Suppressor macrophage (primary cell): ENCODE results near the gene PINLYP.
"Not testable (repeated sequence)": the region's sequence is repeated elsewhere in the genome, so short reads cannot be mapped to it uniquely, and the experiment has no call there.

Experiments used
- DNase-seq, 4 experiments: peaks; one replicate each; pipeline ENCODE4 v3.0.0-alpha.2; 2020 to 2022
- total RNA-seq, 17 experiments: gene quantifications; one replicate each; lab custom pipeline; 2026; ENCODE audit warnings: mixed read lengths in 6 of 17, inconsistent platforms in 3 of 17; lab: John Stamatoyannopoulos, UW

PINLYP gene
- 0.44 to 5.6 (median 1.1) reads per million in 17 experiments for total RNA-seq

- peak; percentile 99 for DNase-seq
Measured at GRCh38 chr19:43575156-43575950, at the start of gene PINLYP, which contains the start of gene XRCC1. Gene PINLYP, plus strand, starts transcription at chr19:43575801. Its CDS starts 1,391 bp downstream, at chr19:43577192. Gene XRCC1, minus strand, starts transcription at chr19:43575527. Its CDS starts 69 bp downstream, at chr19:43575458.

DNA sequence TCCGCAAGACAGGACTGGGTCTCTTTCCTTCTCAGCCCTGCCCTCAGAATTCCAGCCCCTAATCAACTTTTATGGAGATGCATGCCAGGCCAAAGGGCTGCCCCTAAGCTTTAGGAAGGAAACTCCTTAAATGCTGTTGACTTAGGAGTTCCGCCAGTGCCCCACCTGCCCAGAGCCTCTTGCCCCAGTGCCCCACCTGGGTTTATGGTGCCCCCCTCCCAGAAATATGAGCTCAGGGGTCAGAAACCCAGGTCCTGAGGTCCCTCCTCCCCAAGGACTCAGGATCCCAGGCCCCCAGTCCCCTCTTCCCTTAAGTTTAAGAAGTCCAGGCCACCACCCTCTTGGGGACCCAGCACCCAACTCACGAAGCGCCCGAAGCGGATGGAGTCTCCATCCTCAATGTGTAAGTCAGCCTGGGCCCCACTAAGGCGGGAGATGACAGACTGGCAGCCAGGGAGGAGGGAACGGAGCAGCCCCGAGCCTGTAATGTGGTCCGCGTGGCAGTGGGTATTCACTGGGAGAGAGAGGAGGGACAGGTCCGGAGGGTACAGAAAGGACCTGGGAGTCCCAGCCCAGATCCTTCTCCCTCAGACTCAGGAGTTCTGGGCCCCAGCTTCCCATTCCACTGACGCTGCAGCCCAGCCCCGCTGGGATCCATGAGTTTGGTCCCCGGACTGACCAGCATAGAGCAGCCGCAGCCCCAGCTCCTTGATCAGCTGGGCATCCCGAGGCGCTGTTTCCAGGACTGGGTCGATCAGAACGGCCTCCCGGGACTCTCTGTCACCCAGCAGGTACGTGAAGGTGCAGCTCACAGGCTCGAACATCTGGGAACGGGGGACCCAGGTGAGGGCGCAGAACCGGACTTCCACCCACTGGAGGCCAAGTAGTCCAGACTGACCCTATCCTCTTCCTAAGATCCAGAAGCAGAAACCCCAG lies 49.5 kb upstream of the PINLYP start:
- DNase-seq = peak; percentile 13 to 41 (median 26)

DNA sequence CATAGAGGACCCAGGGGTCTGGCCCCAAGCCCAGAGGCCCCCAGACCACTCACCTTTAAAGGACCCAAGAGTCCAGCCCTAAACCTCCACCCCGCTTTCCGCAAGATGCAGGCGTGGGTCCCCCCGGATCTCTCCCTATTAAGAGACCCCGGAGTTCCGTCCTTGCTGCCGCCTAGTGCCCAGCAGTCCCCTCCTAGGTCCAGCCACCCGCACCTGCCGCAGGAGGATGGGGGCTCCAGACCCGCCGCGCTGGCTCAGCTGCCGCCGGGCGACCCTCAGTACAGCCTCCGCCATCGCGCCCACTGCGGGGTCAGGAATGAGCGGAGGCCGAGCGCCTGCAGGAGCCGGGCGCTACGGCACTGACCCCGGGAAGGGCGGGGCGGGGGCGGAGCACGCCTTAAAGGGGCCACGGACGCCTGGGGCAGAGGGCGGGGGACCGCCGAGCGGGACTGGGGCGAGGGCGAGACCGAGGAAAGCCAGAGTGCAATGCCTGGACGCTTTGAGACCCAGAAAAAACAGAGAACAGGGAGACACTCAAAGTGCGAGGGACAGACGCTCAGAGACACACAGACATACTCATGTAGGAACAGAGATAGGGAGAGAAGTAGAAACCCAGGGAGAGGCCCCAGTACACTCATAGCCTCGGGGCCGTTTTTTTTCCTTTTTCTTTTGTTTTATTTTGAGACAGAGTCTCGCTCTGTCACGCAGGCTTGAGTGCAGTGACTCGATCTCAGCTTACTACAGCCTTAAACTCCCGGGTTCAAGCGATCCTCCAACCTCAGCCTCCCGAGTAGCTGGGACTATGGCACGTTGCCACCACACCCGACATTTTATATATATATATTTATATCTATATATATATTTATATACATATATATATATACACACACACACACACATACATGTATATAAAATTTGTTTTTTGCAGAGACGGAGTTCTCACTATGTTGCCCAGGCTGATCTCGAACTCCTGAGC lies 48.4 kb upstream of the PINLYP start, which contains the start of gene ETHE1:
Gene ETHE1, minus strand, starts transcription at position 318 of the 976 bp plus-strand sequence. Its CDS starts 24 bp downstream, at position 294.
- peak; percentile 68 to 92 (median 84) for DNase-seq

DNA sequence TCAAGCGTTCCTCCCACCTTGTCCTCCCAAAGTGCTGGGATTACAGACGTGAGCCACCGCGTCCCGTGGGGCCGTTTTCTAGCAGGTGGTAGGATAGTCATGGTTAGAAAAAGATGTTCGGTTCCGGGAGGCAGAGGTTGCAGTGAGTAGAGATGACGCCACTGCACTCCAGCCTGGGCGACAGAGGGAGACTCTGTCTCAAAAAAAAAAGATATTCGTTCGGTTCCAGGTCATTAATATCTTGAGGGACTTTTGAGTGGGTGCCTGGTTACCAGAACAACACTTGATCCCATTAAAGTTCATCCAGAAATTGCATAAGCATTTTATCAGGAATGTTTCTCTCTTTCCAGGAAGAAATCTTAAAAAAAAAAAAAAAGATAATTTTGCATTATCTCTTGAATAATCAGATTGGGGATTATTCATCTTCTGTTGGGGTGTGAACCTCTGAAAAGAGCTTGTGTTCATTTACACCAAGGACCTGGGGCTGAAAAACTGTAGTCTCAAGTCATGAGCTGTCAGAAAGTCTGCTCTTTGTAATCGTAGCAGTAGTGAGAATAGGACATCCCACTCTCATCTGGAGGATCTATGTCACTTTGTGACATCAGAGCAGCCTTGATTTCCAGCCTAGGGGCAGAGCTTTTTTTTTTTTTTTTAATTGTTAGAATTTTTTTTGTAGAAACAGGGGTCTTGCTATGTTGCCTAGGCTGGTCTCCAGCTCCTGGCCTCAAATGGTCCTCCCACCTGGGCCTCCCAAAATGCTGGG lies 47.6 kb upstream of the PINLYP start:
- peak in 1 of 4 experiments; percentile 15 for DNase-seq

- DNase-seq = no peak
Measured at GRCh38 chr19:43532571-43532961, 43.0 kb upstream of the PINLYP start.

DNA sequence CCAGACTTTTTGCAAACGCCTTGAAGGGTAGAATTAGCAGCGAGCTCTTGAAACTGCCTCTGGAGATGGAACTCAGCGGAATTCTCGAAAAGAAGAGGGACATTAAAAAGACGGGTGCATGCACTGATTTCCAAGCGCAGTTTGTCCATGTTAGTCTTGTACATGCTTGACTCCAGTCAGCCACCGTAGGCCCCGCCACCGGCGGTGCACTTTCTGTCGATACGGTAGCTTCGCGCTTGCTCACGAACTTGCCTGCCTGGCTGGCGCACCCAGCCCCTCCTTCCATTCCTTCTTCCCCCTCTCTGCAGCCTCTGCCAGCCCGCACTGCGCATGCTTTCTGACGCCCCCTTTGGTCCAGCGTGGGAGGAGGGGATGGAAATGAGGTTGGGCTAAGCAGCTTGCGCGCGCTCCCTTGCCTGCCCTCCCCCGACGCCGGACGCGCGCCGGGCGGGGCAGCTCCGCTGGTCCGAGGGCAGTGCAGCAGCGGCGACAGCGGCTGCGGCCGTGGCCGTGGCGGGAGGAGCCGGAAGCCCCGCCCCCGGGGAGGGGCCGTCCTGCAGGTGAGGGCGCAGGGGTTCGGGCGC lies 42.5 kb upstream of the PINLYP start, which contains the start of gene ZNF575:
Gene ZNF575, plus strand, starts transcription at position 227 of the 584 bp plus-strand sequence. CDS start 1,235 bp downstream, outside the sequence.
- peak; percentile 93 to 97 (median 96) for DNase-seq

DNA sequence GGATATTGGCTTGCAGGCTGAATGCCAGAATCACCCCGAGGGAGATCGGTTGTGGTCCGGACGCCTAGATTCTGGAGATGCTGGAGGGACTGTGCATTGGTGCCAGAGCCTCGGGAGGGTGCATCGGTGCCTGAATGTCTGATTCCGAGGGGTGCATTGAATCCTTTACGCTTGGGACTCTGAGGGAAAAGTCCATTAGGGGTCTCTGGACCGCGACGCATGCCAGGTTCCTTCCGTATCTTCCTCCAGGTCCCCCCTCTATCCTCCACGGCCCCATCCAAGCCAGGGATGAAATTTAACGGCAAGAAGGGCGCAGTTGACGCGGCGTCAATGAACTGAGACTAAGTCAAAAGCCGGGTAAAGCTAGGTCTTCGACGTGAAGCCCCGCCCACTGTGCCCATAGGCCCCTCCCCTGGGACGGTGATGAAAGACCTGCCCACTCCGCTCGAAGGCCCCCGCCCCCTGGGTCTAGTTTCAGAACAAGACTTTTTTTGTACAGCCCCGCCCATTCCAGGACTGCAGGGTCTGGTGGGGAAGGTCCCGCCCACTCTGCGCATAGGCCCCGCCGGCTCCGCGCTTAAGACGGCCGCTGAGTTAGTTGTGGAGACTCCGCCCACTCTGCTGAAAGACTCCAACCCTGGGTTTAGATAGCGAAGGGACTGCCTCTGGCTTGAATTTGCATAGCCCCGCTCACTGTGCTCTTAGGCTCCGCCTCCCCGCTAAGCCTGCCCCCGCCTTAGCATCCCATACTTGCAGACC lies 41.9 kb upstream of the PINLYP start:
- peak; percentile 95 to 98 (median 96) for DNase-seq

GRCh38 chr19:43534305-43534815 lies 41.2 kb upstream of the PINLYP start:
- DNase-seq = no peak

DNA sequence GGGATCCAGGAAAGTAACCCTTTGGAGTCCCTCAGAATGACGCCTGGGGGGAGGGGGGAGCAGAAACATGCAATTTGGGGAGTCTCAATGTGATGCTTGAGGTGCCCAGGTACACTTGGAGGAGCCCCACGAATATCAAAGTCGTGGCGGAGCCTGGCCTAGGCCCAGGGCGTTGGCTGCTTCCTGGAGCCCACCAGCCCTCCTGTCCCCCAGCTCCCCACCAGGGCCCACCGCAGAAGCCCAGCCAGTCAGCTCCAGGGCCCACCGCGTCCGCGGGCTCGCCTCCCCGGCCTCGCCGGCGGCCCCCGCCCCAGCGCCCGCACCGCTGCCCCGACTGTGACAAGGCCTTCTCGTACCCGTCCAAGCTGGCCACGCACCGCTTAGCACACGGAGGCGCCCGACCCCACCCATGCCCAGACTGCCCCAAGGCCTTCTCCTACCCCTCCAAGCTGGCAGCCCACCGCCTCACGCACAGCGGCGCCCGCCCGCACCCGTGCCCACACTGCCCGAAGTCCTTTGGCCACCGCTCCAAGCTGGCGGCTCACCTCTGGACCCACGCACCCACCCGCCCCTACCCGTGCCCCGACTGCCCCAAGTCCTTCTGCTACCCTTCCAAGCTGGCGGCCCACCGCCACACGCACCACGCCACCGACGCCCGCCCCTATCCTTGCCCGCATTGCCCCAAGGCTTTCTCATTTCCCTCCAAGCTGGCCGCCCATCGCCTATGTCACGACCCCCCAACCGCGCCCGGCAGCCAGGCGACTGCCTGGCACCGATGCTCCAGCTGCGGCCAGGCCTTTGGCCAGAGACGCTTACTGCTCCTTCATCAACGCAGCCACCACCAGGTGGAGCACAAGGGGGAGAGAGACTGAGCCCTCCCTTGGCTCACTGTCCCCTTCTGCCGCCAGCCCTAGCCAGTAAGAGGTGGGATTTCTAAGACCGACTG lies 40.5 kb upstream of the PINLYP start:
- DNase-seq = peak; percentile 19 to 63 (median 46)

GRCh38 chr19:43538922-43539321 lies 36.7 kb upstream of the PINLYP start:
- no peak for DNase-seq

GRCh38 chr19:43540381-43540780 lies 35.2 kb upstream of the PINLYP start:
- no peak for DNase-seq

- no peak for DNase-seq
Measured at GRCh38 chr19:43541920-43542650, 33.5 kb upstream of the PINLYP start.

- no peak for DNase-seq
Measured at GRCh38 chr19:43544077-43544476, 31.5 kb upstream of the PINLYP start.

DNA sequence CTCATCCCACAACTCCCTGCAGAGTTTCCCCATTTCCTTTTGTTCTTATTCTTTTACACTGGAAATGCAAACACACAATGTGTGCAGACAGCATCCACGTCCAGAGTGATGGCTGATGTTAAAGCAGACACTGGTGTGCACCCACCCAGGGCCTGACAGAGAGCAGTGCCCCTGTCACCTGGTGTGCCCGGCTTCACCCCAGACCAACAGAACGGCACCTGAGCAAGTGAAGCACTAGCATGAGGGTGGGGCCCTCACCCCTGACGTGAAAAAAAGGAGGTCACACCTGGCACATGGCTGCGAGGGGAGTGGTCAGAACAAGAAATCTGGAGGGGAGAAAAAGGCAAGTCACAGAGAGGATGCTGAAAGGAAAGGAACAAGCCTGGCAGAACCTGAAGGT lies 30.3 kb upstream of the PINLYP start:
- no peak for DNase-seq

GRCh38 chr19:43545981-43546380 lies 29.6 kb upstream of the PINLYP start:
- no peak for DNase-seq

GRCh38 chr19:43546581-43546980 lies 29.0 kb upstream of the PINLYP start:
- no peak for DNase-seq

DNA sequence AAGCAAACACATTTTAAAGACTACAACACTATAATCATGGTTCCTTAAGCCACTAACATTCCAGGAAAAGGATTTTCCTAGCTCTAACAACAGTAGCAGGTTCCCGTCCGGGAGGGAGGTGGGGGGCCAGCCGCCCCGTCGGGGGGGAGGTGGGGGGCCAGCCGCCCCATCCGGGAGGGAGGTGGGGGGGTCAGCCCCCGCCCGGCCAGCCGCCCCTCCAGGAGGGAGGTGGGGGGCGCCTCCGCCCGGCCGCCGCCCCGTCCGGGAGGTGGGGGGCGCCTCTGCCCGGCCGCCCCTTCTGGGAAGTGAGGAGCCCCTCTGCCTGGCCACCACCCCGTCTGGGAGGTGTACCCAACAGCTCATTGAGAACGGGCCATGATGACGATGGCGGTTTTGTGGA lies 27.7 kb upstream of the PINLYP start:
- not testable (repeated sequence) for DNase-seq
